ENCODE data around the gene EXOC3. TPM values are rescaled to one million over a fixed set of nuclear protein-coding genes. Genes with fewer than 3 reads are reported as not detected.

Gene EXOC3
- total RNA-seq, 4 donors from 2014 or later, result 69.9 to 240 (median 76.1) TPM

GRCh38 chr5:478369-478981 lies 35.5 kb downstream of the EXOC3 start:
- H3K9me3 ChIP-seq, result no peaks in the 10 kb centered on the region
- H3K4me3 ChIP-seq, result no peak overlapping the region
- peaks cover 84% of the 10 kb centered on the region for H3K27me3 ChIP-seq
- no peak for TF ChIP-seq POLR2AphosphoS5 (IDR thresholded peaks at IDR 0.05)
- TF ChIP-seq EP300 (IDR thresholded peaks at IDR 0.05; ENCODE audit: low read depth), result no peak
- no peak for TF ChIP-seq POLR2A (IDR thresholded peaks at IDR 0.05)
- no peak for TF ChIP-seq CTCF (IDR thresholded peaks at IDR 0.05)
- H3K36me3 ChIP-seq, result no peaks in the 10 kb centered on the region
- 35% methylated on average over 14 of the region's 18 CpGs; no CpG with 5 or more reads in 1 of the 2 donors for WGBS, 2 donors (ENCODE audit: low coverage in 1 of 2)
- in situ Hi-C loops (cut with MboI; ENCODE audit: low pct_ligation_motif_present in 1 of 4, low pct_unique_long_range_greater_than_20kb in 1 of 4, low sequenced_read_pairs in 3 of 4) (no loop called here), intact Hi-C loops (cut with DNase I; ENCODE audit: low total_unique reads) (no loop called here)
- H3K27ac ChIP-seq, result no peak overlapping the region
- DNase-seq, result no peak
- peaks cover 8 to 16% (median 12%) of the 10 kb centered on the region in 4 donors for H3K4me1 ChIP-seq

GRCh38 chr5:478982-479535 lies 36.1 kb downstream of the EXOC3 start:
- in situ Hi-C loops (cut with MboI; ENCODE audit: low pct_ligation_motif_present in 1 of 4, low pct_unique_long_range_greater_than_20kb in 1 of 4, low sequenced_read_pairs in 3 of 4), result no loop called here
- H3K4me3 ChIP-seq, result no peak overlapping the region
- 77% methylated on average over 7 of the region's 18 CpGs; no CpG with 5 or more reads in 1 of the 2 donors for WGBS, 2 donors (ENCODE audit: low coverage in 1 of 2)
- H3K36me3 ChIP-seq, result no peaks in the 10 kb centered on the region
- H3K4me1 ChIP-seq, result peaks cover 6 to 12% (median 10%) of the 10 kb centered on the region in 4 donors
- no peak for DNase-seq
- no peak overlapping the region for H3K27ac ChIP-seq
- no peaks in the 10 kb centered on the region for H3K9me3 ChIP-seq
- TF ChIP-seq CTCF (IDR thresholded peaks at IDR 0.05) (no peak), EP300 (IDR thresholded peaks at IDR 0.05; ENCODE audit: low read depth) (no peak), POLR2AphosphoS5 (IDR thresholded peaks at IDR 0.05) (no peak), POLR2A (IDR thresholded peaks at IDR 0.05) (no peak)
- peaks cover 89% of the 10 kb centered on the region for H3K27me3 ChIP-seq
- intact Hi-C loops (cut with DNase I; ENCODE audit: low total_unique reads), result no loop called here

- no peak for DNase-seq
- no peaks in the 10 kb centered on the region for H3K36me3 ChIP-seq
- WGBS, 2 donors (ENCODE audit: low coverage in 1 of 2), result 77% methylated on average over 34 of the region's 34 CpGs; no CpG with 5 or more reads in 1 of the 2 donors
- in situ Hi-C loops (cut with MboI; ENCODE audit: low pct_ligation_motif_present in 1 of 4, low pct_unique_long_range_greater_than_20kb in 1 of 4, low sequenced_read_pairs in 3 of 4), result no loop called here
- H3K27ac ChIP-seq, result no peak overlapping the region
- H3K9me3 ChIP-seq, result no peaks in the 10 kb centered on the region
- H3K4me1 ChIP-seq, result peaks cover 4 to 10% (median 7%) of the 10 kb centered on the region in 4 donors
- H3K27me3 ChIP-seq, result peaks cover 90% of the 10 kb centered on the region
- TF ChIP-seq CTCF (IDR thresholded peaks at IDR 0.05) (no peak), POLR2AphosphoS5 (IDR thresholded peaks at IDR 0.05) (no peak), EP300 (IDR thresholded peaks at IDR 0.05; ENCODE audit: low read depth) (no peak), POLR2A (IDR thresholded peaks at IDR 0.05) (no peak)
- H3K4me3 ChIP-seq, result no peak overlapping the region
- intact Hi-C loops (cut with DNase I; ENCODE audit: low total_unique reads), result loop anchor here (5.0 kb wide), 1 partner anchor 1313 kb away; no protein-coding TSS in a partner anchor
Observed at GRCh38 chr5:479566-480319, 36.8 kb downstream of the EXOC3 start.

- no peak for DNase-seq
- intact Hi-C loops (cut with DNase I; ENCODE audit: low total_unique reads) (loop anchor here (5.0 kb wide), 1 partner anchor 1311 kb away; no protein-coding TSS in a partner anchor), in situ Hi-C loops (cut with MboI; ENCODE audit: low pct_ligation_motif_present in 1 of 4, low pct_unique_long_range_greater_than_20kb in 1 of 4, low sequenced_read_pairs in 3 of 4) (no loop called here)
- H3K36me3 ChIP-seq, result no peaks in the 10 kb centered on the region
- H3K9me3 ChIP-seq, result no peaks in the 10 kb centered on the region
- no peaks in the 10 kb centered on the region for H3K4me1 ChIP-seq
- WGBS, 2 donors (ENCODE audit: low coverage in 1 of 2), result 75 to 76% methylated on average over 2 to 18 of the region's 23 CpGs
- H3K27me3 ChIP-seq, result peaks cover 89% of the 10 kb centered on the region
- TF ChIP-seq CTCF (IDR thresholded peaks at IDR 0.05) (no peak), POLR2AphosphoS5 (IDR thresholded peaks at IDR 0.05) (no peak), EP300 (IDR thresholded peaks at IDR 0.05; ENCODE audit: low read depth) (no peak), POLR2A (IDR thresholded peaks at IDR 0.05) (no peak)
- no peak overlapping the region for H3K4me3 ChIP-seq
- no peak overlapping the region for H3K27ac ChIP-seq
Observed at GRCh38 chr5:481347-481746, 38.4 kb downstream of the EXOC3 start.

Data from transverse colon (tissue), 4 donors.